GM18511 (cell line): ENCODE data around the gene CCP110.
"Not testable (repeated sequence)": the region's sequence is repeated elsewhere in the genome, so short reads cannot be mapped to it uniquely, and the experiment has no call there.

ENCODE experiments used
- ATAC-seq: cut with Tn5 transposase; IDR thresholded peaks from one replicate; pipeline ENCODE4 v1.9.1; 2021; ENCODE audit warnings: mild to moderate bottlenecking, moderate library complexity; ENCODE audit not compliant: unreplicated experiment

Gene CCP110

DNA sequence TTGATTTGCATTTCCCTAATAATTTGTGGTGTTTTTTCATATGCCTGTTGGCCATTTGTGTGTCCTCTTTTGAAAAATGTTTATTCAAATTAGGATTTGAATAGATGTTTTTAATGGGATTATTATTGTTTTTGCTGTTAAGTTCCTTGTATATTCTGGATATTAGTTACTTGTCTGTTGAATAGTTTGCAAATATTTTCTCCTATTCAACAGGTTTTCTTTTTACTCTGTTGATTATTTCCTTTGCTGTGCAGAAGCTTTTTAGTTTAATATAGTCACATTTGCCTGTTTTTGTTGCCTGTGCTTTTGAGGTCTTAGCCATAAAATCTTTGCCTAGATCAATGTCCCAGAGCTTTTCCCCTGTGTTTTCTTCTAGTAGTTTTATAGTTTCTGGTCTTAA, 11.4 kb upstream of the CCP110 start:
- ATAC-seq, result no peak

DNA sequence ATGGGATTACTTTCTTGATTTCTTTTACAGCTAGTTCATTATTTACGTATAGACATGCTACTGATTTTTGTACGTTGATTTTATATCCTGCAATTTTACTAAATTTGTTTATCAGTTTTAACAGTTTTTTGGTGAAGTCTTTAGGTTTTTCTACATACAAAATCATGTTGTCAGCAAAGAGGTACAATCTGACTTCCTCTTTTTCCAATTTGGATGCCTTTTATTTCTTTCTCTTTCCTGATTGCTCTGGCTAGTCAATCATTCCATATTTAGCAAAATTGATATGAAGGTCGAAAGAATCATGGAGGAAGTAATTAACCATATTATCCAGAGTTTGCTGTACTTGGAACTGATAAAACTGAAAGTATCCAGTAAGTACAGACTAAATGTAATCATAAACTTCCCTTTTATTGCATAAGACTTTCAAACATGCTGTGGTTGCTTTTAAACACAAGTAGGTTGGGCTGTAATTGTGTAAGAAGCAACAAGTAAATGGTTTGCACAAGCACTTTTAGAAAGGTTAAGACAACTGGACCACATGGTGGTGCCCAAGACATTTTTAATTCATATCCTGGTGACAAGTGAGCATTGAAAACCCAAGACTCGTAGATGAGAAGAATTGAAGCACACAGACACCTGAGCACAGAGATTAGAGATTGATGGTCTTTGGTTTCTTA, 10.2 kb upstream of the CCP110 start:
- ATAC-seq, result no peak

DNA sequence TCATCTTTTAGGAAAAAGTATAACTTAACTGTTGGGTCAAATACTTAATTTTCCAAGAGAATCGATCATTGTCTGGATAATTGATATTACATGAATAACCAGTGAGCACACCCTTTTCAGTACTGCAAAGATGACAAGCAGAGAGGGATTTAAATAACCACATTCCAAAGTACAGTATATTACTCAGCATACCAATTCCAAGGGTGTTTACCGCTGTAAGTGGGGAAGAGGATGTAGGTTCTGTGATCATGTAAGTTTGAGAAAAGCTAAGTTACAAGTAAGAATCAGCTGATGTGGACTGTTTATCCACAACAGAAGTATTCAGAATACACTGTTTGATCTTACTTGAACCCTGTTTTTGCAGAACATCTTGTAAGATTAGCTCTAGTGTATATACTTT, 8.0 kb upstream of the CCP110 start:
- ATAC-seq, result no peak

DNA sequence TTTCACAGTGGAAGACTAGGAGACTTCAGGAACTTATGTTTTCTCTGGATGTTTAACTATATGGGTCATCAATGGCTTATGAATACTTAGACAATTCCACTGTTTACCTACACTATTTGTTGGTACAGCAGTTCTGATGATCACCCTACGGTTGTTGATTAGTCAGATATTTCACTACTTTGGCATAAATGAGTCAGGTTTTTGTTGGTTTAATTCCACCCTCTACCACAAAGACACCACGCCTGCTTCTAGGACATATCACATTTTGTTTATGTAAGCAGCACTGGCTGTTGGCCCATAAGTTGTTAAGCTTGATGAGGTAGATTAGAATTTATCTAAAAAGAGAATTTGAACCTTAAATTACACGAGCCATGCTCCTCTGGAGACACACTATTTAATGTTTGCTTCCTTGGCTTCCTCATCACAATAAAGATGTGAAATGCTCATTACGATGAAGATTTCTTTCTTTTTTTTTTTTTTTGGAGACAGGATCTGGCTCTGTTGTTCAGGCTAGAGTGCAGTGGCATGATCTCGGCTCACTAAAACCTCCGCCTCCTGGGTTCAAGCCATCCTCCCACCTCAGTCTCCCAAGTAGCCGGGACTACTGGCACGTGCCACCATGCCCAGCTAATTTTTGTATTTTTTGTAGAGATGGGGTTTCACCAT, 6.2 kb upstream of the CCP110 start:
- no peak for ATAC-seq

DNA sequence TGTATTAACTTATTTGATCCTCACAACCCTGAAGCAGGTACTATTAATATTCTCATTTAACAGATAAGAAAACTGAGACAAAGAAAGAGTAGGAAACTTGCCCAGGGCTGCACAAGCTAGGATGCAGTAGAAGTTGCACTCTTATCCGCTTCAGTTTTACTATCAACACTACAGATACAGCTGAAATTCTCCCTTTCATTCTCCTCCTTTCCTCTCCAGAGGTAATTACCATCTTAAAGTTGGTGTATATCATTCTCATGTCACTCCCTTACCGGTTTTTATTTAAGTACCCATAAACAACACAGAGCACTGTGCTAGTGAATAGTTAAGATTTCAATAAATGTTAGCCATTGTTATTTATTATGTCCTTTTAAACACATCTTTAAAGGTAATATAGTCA, 5.4 kb upstream of the CCP110 start:
- ATAC-seq, result no peak

DNA sequence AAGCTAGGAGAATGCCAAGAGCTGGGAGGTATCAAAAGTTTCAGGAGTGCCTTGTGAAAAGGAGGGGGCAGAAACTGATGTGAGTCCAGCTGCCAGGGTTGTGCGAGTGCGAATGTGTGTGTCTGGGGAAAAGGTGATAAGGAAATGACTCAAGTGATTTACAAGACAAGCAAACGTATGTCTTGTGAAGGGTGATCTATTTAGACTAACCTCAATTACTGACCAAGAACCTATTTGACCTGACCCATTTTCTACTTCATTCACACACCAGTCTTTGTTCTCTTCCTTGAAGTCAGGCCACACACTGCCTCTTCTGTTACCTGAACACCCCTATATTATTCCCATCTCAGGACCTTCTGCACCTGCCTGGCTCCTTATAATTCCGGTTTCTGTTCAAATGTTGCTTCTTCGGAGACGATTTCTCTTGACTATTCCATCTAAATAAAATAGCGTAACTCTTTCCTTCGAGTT, 2.8 kb upstream of the CCP110 start:
- ATAC-seq, result no peak

DNA sequence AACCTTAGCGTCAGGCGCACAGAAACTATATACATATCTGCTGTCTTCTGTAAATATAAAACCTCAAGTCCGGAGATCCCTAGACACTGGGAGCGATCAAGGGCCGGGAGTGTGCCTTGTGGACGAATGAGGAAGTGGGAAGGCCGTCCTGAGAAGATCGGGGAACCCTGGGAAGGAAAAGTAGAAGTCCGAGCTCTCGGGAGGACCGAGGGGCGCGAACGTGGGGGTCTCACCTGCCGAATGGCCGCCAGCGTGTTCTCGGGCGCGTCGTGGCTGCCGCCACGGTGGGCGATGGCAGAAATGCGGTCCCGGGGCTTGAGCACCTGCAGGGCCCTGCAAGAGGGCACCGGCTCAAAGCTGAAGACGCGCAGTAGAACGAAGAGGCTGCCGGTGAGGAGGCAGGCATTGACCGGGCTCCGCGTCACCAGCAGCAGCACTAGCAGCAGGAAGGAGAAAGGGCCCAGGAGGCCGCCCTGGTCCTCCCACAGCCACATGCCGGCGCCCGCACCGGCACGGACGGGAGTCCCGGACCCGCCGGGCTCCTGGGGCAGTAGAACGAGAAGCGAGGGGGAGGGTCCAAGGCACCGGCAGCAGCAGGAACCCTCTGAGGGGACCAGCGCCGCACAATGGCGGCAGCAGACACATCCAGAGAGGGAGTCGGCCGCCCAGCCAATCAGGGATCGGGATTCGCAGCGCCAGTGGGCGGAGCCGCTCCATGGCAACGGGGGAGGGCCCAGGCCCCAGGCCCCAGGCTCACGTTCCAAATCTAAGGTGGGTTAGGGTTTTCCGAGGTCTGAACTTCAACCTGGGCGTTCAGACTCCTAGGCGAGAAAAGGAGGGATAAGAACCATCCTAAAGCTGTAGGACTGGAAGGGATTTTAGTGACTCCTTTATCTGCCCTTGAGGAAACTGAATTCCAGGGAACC, 2.0 kb upstream of the CCP110 start, which contains the start of gene GDE1:
Gene GDE1, minus strand, starts transcription at position 628 of the 926 bp plus-strand sequence. Its CDS starts 134 bp downstream, at position 494.
- ATAC-seq, result peak; percentile 75

DNA sequence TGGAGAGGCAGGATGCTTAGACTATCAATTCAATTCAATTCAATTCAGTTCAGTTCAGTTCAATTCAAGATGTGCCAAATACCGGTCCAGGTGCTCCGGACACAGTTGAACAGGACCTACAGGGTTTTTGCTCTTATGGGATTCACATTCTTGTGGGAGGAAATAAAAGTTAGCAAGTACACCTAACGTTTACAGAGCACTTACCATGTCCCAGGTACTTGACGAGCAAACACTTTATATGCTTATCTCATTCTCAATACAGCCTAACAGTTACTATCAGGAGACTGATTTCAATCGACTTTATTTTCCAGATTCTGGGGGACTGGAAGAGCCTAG, 1.4 kb upstream of the CCP110 start:
- ATAC-seq, result no peak

DNA sequence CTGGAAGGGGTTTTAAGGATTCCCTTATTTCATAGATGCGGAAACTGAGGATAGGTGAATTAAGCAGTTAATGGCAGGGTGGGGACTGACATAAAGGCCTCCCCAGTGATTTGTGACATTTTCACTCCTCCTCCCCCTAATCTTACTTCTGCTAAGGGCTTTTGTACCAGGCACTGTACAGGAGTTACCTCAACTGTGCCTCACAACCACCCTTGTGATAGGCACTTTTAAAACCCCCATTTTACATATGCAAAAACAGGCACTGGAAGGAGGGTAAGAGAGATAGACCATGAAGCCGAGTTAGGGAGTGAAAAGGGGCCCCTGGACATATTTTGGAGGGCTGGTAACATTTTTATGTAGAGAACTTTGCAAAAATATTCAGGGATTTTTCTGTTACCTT, 982 bp upstream of the CCP110 start:
- ATAC-seq, result no peak

DNA sequence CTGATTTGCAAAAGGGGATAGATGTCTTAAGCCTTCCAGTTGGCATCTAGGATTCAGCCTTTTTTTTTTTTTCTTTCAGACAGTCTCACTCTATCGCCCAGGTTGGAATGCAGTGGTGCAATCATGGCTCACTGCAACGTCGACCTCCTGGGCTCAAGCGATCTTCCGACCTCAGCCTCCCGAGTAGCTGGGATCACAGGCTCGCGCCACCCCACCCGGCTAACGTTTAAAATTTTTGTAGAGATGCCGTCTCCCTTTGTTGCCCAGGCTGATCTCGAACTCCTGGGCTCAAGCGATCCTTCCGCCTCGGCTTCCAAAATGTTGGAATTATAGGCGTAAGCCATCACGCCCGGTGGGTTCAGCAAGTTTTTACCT, 571 bp upstream of the CCP110 start:
- ATAC-seq, result no peak

DNA sequence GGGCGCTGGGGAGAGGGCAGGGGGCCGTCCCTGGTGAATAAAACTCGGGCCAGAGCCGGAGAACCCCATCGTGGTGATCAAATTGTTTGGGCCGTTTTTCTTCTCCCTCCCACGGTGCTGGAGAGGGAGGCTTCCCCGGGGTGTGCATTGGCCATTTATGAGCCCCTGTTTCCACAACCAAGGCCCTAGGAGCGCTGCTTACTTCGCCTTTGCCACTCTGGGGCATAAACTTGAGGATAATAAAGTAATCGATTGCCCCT, 544 bp downstream of the CCP110 start:
- no peak for ATAC-seq

DNA sequence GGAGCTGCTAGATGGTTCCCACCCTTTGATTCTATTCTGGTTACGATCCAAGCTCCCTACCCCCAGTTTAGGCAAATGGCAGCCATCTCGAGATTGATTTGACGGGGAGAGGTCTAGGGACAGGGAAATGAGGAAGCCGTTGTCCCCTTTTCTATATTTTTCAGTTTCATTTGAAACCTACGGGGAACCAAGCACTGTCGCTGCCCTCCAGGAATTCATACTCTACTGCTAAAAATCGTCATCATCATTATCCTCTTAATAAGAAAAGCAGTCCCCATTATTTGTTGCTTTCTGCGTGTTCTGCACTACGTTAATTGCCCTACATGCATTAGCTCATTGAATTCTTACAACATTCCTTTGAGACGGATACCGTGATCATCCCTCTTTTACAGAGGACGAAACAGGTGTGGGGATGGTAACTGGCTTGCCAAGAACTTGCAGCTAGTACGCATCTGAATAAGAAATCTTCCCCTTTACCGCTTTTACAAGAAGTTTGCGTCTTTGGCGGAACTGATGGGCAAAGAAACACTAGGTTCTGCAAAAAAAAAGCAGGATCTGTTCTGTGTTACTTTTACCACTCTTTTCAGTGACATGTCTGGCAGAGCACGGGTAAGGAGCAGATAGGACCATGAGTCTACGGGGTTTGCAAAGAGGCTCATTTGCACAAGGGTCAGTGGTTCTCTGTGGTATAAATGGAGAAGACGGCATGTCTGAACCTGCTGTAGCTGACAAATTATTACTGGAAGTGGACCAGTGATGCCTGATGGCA, 1.1 kb downstream of the CCP110 start:
- no peak for ATAC-seq

DNA sequence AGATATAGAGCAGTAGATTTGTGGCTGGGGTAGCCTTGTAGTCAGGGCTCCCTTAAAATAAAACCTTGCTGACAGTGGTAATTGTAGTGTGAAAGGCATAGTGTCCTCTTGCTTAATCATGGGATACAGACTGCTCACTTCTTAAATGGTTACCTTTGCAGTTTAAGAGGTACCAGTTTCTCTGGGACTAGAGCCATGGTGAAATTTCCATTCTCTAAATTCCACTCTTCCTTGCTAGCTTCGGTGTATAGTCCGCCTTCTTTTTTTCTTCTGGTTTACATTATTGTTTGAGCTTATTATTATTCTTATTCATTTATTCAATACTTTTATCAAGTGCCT, 1.6 kb downstream of the CCP110 start:
- no peak for ATAC-seq

DNA sequence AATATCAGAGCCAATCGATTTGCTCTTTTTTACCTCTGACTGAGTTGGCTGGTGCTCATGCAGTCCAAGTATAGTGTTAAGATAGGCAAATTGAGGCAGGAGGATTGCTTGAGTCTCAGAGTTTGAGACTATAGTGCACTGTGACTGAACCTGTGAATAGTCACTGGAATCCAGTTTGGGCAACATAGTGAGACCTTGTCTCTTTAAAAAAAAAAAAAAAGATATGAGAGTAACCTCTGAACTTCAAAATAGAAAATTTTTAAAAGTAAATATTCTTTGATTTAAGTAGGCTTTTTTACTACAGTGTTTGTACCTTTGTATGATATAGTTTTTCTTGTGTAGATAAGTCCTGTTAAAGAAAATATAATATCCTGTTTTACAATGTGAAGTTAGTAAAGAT, 3.4 kb downstream of the CCP110 start:
- no peak for ATAC-seq

DNA sequence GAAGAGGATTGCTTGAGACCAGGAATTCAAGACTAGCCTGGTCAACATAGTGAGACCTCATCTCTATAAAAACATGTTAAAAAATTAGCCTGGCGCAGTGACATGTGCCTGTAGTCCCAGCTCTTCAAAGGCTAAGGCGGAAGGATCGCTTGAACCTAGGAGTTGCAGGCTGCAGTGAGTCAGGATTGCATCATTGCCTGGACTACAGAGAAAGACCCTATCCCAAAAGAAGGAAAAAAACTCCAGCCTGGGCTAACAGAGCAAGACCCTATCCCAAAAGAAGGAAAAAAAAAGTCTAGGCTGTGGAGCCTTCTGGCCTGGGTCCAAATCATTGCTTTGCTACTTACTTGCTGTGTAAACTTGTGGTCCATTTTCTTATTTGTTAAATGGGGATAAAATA, 4.9 kb downstream of the CCP110 start:
- ATAC-seq, result no peak

DNA sequence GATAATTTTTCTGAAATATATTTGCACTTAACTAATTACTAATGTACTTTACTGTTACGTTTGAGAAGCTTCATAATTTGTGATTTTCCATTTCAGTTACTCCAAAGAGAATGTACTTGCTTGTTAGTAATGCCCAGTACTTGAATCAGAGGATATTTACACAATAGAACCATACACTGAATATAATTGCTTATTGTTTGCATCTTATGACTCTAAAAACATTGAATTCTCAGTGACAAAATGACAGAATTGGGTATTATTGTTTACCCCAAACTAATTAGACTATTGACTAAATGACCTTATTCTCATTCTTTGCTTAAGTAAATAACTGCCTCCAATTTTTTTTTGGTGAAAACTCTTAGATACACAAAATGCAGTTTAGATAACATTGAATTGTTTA, 8.9 kb downstream of the CCP110 start:
- ATAC-seq, result no peak

DNA sequence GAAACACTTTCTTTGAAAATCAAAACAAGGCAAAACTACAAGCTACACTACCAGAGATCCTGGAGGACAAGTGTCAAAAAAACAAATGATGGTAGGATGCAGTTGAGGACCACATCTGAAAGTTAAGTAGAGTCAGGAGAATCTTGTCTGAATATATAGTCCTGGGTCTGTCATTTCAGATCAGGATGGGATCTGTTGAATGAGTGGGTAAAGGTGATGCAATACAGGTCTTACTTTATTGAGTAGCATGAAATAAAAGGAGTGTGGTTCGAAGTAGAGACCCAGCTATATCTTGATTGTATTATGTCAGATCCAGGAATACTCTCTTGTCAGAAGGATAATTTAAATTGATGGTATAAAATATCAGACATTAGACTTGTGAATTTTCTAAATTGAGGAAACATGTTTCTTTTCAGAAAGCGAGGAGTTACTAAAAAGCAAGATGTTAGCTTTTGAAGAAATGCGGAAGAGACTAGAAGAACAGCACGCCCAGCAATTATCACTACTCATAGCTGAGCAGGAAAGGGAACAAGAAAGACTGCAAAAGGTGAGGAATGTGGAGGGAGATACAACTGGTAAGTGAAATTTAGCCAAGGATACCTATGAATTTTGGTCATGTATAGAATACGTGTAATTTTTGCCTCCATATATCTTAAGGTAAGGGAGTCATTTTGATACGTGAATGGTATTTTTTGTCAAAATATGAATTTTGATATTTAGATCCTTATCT, 16.7 kb downstream of the CCP110 start:
- ATAC-seq, result no peak

DNA sequence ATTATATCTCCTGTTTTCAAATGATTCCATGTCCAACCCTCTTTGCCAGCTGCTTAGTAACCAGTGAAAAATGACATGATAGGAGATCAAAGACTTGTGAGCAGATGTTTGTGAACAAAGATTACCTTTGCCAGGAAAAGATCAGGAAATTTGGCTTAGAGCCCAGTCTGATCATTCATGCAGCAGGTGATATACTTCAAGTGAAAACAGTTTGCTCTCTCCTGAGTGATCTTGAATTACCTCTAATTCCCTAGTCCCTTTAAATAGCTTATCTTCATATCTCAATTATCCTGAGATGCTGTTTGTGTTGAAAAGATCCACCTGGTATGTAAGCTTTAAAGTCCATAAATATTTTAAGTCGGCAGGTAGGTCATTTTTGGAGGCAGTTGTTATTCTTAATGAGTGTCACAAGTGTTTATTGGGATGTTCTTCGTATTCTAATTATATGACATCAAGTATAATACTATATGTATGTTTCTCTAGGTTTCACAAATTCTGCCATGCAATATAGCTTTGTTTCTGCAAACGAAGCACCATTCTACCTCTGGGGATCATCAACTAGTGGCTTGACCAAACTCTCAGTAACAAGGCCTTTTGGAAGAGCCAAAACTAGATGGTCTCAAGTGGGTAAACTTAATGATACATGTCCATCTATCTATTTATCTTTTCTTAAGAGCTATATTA, 18.5 kb downstream of the CCP110 start:
- ATAC-seq, result no peak

DNA sequence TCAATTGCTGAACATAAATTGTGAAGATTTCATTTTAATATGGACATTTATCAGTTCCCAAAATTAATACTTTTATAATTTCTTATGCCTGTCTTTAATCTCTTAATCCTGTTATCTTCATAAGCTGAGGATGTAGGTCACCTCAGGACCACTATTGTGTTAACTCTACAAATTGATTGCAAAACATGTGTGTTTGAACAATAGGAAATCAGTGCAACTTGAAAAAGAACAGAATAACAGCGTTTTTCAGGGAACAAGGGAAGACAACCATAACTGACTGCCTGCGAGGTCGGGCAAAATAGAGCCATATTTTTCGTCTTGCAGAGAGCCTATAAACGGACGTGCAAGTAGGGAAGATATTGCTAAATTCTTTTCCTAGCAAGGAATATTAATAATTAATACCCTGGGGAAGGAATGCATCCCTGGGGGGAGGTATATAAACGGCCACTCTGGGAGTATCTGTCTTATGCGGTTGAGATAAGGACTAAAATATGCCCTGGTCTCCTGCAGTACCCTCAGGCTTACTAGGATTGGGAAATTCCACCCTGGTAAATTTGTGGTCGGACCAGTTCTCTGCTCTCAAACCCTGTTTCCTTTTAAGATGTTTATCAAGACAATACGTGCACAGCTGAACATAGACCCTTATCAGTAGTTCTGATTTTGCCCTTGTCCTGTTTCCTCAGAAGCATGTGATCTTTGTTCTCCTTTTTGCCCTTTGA, 19.7 kb downstream of the CCP110 start:
- ATAC-seq, result not testable (repeated sequence)

DNA sequence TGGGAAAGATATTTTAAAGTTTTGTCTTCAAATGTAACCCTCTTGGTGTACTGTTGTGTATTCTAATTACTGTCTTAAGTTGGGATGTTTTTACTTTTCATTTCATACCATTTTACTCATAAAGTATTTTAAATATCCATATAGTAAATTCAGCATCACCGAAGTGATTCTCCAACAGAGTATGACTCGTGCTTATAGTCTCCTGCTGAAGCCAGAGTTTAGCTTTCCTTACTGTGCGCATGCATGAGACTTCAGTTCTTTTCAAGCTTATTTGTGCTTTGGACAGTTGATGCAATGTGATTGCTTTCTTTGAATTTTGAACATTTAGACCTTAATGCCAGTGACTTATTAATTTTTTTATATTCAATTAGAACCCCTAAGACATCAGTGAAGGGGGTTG, 24.4 kb downstream of the CCP110 start:
- no peak for ATAC-seq
